Measurements from ENCODE around the gene CST3. TPM values are rescaled to one million over a fixed set of nuclear protein-coding genes. Genes with fewer than 3 reads are reported as not detected.

The CST3 gene
- total RNA-seq, 1 experiment from 2014 or later = 181 TPM

- H3K4me1 ChIP-seq (ENCODE audit: control insufficient read depth in 1 of 2, insufficient read depth in 2 of 2, low read length in 2 of 2) = no peaks in the 10 kb centered on the region
- H2AFZ ChIP-seq (ENCODE audit: low read depth, low read length, poor library complexity, severe bottlenecking) = no peak overlapping the region
- no peak overlapping the region for H3K4me3 ChIP-seq (replicated peaks in 1 of 2; ENCODE audit: low read depth in 1 of 2, low read length in 2 of 2)
- no peak overlapping the region for H3K9ac ChIP-seq (ENCODE audit: low read length)
- ChIA-PET CTCF (no interaction called here), POLR2A (no interaction called here), RAD21 (ENCODE audit: low non-redundant PET in 1 of 2, low total read pairs in 2 of 2, uncharacterized antibody in 2 of 2, unreplicated experiment in 2 of 2) (no interaction called here)
- no peaks in the 10 kb centered on the region for H3K79me2 ChIP-seq (ENCODE audit: insufficient read depth, low read length)
- H3K27me3 ChIP-seq (ENCODE audit: insufficient read depth, low read length) = no peaks in the 10 kb centered on the region
- no peaks in the 10 kb centered on the region for H3K9me3 ChIP-seq (ENCODE audit: control insufficient read depth in 1 of 2, insufficient read depth in 1 of 2, low read depth in 1 of 2, low read length in 2 of 2)
- ATAC-seq (no peak), DNase-seq (ENCODE audit: low read depth, low spot score) (no peak)
- no peak for TF ChIP-seq ELF1 (IDR thresholded peaks at IDR 0.05; ENCODE audit: borderline replicate concordance, low read depth)
- TF ChIP-seq YY1 (IDR thresholded peaks at IDR 0.05; ENCODE audit: extremely low read depth, insufficient replicate concordance, low read depth, low read length) = no peak
- TF ChIP-seq SIN3A (IDR thresholded peaks at IDR 0.05; ENCODE audit: low read depth) = no peak
- no peak for TF ChIP-seq EZH2 (IDR thresholded peaks at IDR 0.05)
- TF ChIP-seq ZBTB33 (IDR thresholded peaks at IDR 0.05; ENCODE audit: extremely low read depth, insufficient replicate concordance, low read length) = no peak
- TF ChIP-seq FOSL1 (IDR thresholded peaks at IDR 0.05; ENCODE audit: low read depth) = no peak
- no peak for TF ChIP-seq SP1 (IDR thresholded peaks at IDR 0.05; ENCODE audit: low read depth)
- TF ChIP-seq JUND (IDR thresholded peaks at IDR 0.05) = no peak
- TF ChIP-seq MAX (IDR thresholded peaks at IDR 0.05) = no peak
- TF ChIP-seq ATF3 (IDR thresholded peaks at IDR 0.05) = no peak
- TF ChIP-seq CEBPB (IDR thresholded peaks at IDR 0.05; ENCODE audit: low read depth) = no peak
- no peak for TF ChIP-seq EZH2phosphoT487 (IDR thresholded peaks at IDR 0.05; ENCODE audit: borderline replicate concordance)
- no peak for TF ChIP-seq RAD21 (IDR thresholded peaks at IDR 0.05; ENCODE audit: low read depth)
- TF ChIP-seq ZNF274 (IDR thresholded peaks at IDR 0.05; ENCODE audit: low read depth, low read length) = no peak
- no peak for TF ChIP-seq CBX3 (IDR thresholded peaks at IDR 0.05; ENCODE audit: low read depth)
- no peak for TF ChIP-seq REST (IDR thresholded peaks at IDR 0.05; ENCODE audit: low read depth)
- H3K9me2 ChIP-seq (ENCODE audit: insufficient read depth) = no peaks in the 10 kb centered on the region
- intact Hi-C loops (cut with micrococcal nuclease) = no loop called here
- no peaks in the 10 kb centered on the region for H3K36me3 ChIP-seq (ENCODE audit: control insufficient read depth in 1 of 2, insufficient read depth in 2 of 2, low read length in 2 of 2)
- no TSS peak for BruUV-seq (replicated peaks)
- H3K4me2 ChIP-seq (ENCODE audit: low read length) = no peak overlapping the region
- H4K20me1 ChIP-seq (ENCODE audit: insufficient read depth) = no peaks in the 10 kb centered on the region
- H3K27ac ChIP-seq (ENCODE audit: low read depth, low read length) = no peak overlapping the region
These were observed 11.5 kb upstream of the CST3 start for GRCh38 chr20:23649242-23649641.

Measured in HCT116 (cell line).